ENCODE results near the gene RGS18.

The RGS18 gene

DNA sequence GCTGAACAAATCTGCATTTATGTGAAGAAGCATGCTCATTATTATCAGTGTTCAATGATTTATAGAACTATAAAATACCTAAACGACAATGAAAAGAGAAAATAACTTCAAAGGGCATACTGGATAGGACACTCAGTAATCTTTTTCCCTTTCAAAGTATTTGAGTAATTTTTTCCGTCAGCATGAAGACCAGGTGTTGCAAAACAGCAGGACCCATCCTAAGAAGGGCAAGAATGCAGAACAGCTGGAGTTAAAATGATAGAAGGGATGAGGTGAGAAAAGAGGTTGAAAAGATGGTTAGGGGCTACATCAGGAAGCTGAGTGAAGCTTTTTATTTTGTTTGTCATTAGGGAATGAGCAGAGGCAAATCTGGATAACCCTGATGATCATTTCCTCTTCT is 7.1 kb upstream of the RGS18 start:
- ATAC-seq (ENCODE audit: low read depth) (no peak), DNase-seq (ENCODE audit: low spot score) (no peak)
- no peak overlapping the region for H3K27ac ChIP-seq (ENCODE audit: poor library complexity, severe bottlenecking)
- H3K9me3 ChIP-seq (ENCODE audit: severe bottlenecking) = no peaks in the 10 kb centered on the region
- no peaks in the 10 kb centered on the region for H3K36me3 ChIP-seq (ENCODE audit: low read depth)
- H3K27me3 ChIP-seq (ENCODE audit: insufficient read depth, poor library complexity, severe bottlenecking) = no peaks in the 10 kb centered on the region
- H3K4me3 ChIP-seq (ENCODE audit: severe bottlenecking) = no peak overlapping the region
- H3K4me1 ChIP-seq (ENCODE audit: insufficient read depth, poor library complexity, severe bottlenecking) = peaks cover 7% of the 10 kb centered on the region
- TF ChIP-seq, protein P1, sequence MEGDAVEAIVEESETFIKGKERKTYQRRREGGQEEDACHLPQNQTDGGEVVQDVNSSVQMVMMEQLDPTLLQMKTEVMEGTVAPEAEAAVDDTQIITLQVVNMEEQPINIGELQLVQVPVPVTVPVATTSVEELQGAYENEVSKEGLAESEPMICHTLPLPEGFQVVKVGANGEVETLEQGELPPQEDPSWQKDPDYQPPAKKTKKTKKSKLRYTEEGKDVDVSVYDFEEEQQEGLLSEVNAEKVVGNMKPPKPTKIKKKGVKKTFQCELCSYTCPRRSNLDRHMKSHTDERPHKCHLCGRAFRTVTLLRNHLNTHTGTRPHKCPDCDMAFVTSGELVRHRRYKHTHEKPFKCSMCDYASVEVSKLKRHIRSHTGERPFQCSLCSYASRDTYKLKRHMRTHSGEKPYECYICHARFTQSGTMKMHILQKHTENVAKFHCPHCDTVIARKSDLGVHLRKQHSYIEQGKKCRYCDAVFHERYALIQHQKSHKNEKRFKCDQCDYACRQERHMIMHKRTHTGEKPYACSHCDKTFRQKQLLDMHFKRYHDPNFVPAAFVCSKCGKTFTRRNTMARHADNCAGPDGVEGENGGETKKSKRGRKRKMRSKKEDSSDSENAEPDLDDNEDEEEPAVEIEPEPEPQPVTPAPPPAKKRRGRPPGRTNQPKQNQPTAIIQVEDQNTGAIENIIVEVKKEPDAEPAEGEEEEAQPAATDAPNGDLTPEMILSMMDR (IDR thresholded peaks at IDR 0.05; ENCODE audit: poor library complexity, severe bottlenecking) = no peak

DNA sequence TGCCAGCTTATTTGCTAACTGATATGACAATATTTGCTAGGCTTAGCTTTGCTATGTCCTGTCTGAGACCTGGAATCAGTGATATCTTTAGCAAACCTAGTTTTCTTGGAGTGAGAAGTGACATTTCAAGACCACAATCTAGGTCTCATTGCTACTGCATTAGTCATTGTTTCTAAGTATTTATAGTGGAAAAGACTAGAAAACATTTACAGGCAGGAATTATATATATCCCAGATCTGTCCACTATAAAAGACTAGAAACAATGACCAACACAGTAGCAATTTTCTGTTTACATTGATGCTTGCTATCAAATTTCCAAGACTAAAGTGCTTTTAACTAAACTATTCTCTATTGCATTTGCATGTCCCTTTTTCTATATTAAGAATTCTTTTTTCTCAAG is 5.0 kb upstream of the RGS18 start:
- H3K27me3 ChIP-seq (ENCODE audit: insufficient read depth, poor library complexity, severe bottlenecking) = no peaks in the 10 kb centered on the region
- no peak for DNase-seq (ENCODE audit: low spot score)
- H3K9me3 ChIP-seq (ENCODE audit: severe bottlenecking) = no peaks in the 10 kb centered on the region
- no peaks in the 10 kb centered on the region for H3K36me3 ChIP-seq (ENCODE audit: low read depth)
- TF ChIP-seq, protein P1 (IDR thresholded peaks at IDR 0.05; ENCODE audit: poor library complexity, severe bottlenecking) = no peak
- peaks cover under 1% of the 10 kb centered on the region for H3K4me1 ChIP-seq (ENCODE audit: insufficient read depth, poor library complexity, severe bottlenecking)
- H3K27ac ChIP-seq (ENCODE audit: poor library complexity, severe bottlenecking) = no peak overlapping the region
- H3K4me3 ChIP-seq (ENCODE audit: severe bottlenecking) = no peak overlapping the region
- no peak for ATAC-seq (ENCODE audit: low read depth)

DNA sequence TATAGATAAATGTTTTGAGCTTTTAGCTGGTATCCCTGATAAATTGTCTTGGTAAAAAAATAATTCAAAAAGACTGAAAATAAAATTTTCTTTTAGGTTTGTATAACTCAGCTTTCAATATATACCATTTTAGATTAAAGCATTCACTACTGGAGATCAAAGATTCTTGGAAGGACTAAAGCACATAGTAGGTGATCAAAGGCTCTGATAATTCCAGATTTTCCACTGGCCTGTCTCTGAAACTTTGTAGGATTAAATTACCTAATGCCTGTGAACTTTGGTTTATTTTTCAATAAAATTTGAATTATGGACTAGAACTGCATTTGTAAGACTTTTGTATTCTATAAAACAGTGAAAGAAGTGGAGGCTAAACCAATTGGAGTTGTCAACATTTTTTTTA is 1.2 kb upstream of the RGS18 start:
- H3K36me3 ChIP-seq (ENCODE audit: low read depth) = no peaks in the 10 kb centered on the region
- no peaks in the 10 kb centered on the region for H3K9me3 ChIP-seq (ENCODE audit: severe bottlenecking)
- no peak overlapping the region for H3K4me3 ChIP-seq (ENCODE audit: severe bottlenecking)
- no peak for ATAC-seq (ENCODE audit: low read depth)
- H3K4me1 ChIP-seq (ENCODE audit: insufficient read depth, poor library complexity, severe bottlenecking) = no peaks in the 10 kb centered on the region
- TF ChIP-seq, protein P1 (IDR thresholded peaks at IDR 0.05; ENCODE audit: poor library complexity, severe bottlenecking) = no peak
- H3K27ac ChIP-seq (ENCODE audit: poor library complexity, severe bottlenecking) = no peak overlapping the region
- DNase-seq (ENCODE audit: low spot score) = no peak
- no peaks in the 10 kb centered on the region for H3K27me3 ChIP-seq (ENCODE audit: insufficient read depth, poor library complexity, severe bottlenecking)

DNA sequence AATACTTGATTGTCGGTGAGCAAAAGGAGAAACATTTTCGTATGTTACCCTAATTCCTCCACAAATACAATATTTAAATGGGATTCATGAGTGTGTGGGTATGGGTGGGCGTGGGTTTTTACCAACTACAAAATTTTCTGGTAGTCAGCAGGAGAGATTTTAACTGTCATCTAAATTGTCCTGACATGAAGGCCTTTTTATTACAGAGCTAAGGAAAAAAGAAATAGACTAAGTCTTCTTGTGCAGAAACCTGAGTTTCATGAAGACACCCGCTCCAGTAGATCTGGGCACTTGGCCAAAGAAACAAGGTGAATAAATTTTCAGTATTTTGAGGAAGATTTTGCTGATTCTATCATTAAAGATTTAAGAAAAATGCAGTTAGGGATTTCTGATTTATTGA is 752 bp downstream of the RGS18 start:
- no peaks in the 10 kb centered on the region for H3K36me3 ChIP-seq (ENCODE audit: low read depth)
- H3K4me3 ChIP-seq (ENCODE audit: severe bottlenecking) = no peak overlapping the region
- H3K27ac ChIP-seq (ENCODE audit: poor library complexity, severe bottlenecking) = no peak overlapping the region
- ATAC-seq (ENCODE audit: low read depth) = no peak
- no peaks in the 10 kb centered on the region for H3K9me3 ChIP-seq (ENCODE audit: severe bottlenecking)
- DNase-seq (ENCODE audit: low spot score) = no peak
- TF ChIP-seq, protein P1 (IDR thresholded peaks at IDR 0.05; ENCODE audit: poor library complexity, severe bottlenecking) = no peak
- H3K27me3 ChIP-seq (ENCODE audit: insufficient read depth, poor library complexity, severe bottlenecking) = no peaks in the 10 kb centered on the region
- no peaks in the 10 kb centered on the region for H3K4me1 ChIP-seq (ENCODE audit: insufficient read depth, poor library complexity, severe bottlenecking)

DNA sequence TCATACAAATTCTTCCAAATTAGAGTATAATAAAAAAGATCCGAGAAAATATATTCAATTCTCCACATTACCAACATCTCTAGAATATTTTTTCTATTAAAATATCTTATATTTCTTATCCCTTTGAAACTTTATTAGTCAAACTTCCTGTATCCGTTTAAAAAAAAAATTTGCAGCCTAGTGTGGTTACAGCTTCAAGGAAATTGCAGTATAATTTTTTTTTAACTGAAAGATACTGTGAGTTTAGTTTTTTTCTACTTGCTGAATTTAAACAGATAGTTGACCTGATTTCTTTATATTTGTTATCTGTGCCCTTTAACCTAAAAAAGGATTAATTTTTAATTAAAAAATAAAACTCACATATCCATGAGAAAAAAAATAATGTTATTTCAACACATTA is 1.5 kb downstream of the RGS18 start:
- DNase-seq (ENCODE audit: low spot score) (no peak), ATAC-seq (ENCODE audit: low read depth) (no peak)
- TF ChIP-seq, protein P1 (IDR thresholded peaks at IDR 0.05; ENCODE audit: poor library complexity, severe bottlenecking) = no peak
- Histone ChIP-seq H3K27ac (ENCODE audit: poor library complexity, severe bottlenecking) (no peak overlapping the region), H3K27me3 (ENCODE audit: insufficient read depth, poor library complexity, severe bottlenecking) (no peaks in the 10 kb centered on the region), H3K9me3 (ENCODE audit: severe bottlenecking) (no peaks in the 10 kb centered on the region), H3K36me3 (ENCODE audit: low read depth) (no peaks in the 10 kb centered on the region), H3K4me1 (ENCODE audit: insufficient read depth, poor library complexity, severe bottlenecking) (no peaks in the 10 kb centered on the region), H3K4me3 (ENCODE audit: severe bottlenecking) (no peak overlapping the region)

Data from RWPE2 (cell line).